NCI-H345 treated with DMSO at 0.1 percent for 48 hours (cell line): Measurements from ENCODE around the gene OS9.

Source experiments
- DNase-seq: peaks from one replicate; lab custom pipeline; 2025; ENCODE audit not compliant: unreplicated experiment; lab: John Stamatoyannopoulos, UW

OS9 gene

DNA sequence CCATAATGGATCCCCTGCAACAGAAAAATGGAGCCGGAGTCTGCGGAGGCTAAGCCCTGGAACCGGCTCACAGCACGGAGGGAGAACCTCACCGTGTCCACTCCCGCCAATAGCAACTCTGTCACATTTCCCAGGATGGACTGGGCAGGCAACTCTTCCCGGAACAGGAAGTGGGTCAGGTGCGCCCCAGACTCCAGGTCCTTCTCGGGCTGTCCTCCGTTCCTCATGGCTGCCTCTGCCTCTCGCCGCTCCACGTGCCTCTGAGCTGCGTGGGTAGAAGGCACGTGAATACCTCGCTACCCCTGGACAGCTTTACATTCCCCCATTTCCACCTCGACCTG is 70.7 kb downstream of the OS9 start:
- DNase-seq: no peak

DNA sequence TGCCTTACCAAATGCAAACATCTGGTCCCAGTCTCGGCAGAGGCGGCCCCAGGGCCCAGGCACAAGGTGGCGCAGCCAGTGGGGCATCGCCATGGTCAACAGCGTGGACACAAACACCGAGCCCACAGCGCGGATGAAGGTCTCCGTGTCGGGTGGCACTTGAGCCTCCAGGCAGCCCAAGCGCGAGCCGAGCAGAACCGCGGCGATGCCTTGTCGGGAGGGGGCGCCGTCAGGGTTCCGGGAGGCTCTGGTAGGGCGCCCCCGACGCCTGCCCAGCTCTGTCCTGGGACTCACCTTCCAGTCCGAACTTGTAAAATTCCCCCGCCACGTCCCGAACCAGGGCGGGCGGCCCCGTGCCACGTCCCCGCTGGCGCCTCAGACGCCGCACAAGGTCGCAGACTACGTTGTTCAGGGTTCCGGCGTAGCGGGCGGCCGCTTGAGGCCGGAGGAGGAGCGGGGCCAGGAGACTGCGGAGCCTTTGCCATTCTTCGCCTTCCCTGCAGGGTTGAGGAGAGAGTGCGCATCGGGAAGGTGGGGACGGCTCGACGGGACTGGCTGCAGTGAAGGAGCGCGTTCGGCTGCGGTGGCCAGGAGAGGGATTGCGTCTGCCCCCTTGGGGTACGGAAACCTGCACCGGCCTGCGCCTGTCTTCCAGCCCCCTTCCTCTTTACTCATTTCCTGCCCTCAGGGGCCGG is 71.2 kb downstream of the OS9 start:
- no peak for DNase-seq

DNA sequence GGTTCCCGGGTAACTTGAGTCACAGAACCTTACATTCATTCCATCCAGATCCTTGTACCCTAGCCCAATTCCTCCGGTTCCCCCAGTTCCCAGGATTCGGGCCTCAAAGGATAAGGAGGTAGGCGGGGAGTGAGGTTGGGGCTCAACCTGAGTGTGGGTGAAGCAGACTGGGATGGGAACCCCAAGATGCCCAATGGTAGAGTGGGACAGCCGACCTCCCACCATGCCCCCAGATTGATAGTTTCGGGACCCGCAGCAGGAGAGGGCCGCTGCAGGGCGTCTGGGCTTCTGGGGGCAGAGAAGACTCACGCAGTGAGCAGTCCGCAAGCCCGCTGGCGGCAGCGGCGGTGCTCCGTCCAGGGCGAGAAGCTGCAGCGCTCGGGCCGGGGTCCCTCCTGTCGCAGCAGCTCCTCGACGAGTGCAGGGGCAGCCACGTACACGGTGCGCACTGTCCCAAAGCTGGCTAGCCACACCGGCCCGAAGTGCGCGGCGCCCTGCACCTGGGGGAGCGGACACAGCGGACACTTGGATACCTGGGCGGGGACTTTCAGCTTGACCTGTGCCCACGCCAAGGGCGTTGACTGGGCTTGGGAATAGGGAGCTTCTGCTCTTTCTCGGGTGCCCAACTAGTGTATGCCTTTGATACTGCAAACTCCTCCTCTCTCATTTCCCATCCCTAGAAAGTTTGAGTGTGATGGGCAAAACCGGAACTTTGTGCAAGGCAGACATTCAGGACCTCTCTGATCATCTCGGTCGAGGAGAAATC is 71.9 kb downstream of the OS9 start:
- no peak for DNase-seq

DNA sequence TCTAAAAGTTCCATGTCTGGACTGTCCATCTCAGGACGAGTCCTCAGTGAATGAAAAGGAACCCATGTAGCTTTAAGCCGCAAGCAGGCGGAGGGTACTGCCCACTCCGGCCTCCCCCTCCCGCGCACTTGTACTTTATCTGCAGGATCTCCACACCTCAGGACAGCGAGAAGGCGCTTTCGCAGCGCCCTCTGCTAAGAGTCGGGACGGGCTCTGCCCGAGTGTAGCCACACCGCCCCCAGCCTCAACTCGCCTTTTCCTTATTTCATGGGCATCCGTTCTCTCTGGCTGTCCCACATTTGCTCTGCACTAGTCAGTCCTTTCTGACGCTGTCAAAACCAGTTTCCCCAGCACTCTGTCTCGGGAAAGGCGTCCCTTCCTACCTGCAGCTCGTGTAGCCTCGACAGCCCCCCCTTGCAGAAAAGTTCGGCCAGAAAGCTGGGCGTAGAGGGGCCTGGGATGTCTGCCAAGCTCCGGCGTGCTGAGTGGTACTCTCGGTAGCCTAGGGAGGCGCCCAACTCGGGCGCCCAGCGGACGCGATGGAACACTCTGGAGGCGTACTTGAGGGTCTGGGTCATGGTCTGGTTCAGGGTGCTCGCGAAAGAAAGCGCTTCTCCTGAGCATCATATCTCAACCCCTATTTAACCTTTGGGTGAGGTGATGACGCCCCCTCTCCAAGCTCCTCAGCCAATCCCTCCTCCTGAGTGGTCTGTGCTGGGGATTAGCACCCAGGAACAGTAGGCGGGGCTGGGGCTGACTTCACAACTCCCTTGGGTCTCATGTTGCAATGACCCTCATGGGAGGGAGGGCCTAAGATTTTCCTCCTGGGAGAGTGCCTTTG is 72.8 kb downstream of the OS9 start, which contains the start of gene CYP27B1:
Gene CYP27B1 (minus strand): TSS at position 615 of the 841 bp plus-strand sequence. CDS start 37 bp downstream, at position 578.
- DNase-seq: no peak

DNA sequence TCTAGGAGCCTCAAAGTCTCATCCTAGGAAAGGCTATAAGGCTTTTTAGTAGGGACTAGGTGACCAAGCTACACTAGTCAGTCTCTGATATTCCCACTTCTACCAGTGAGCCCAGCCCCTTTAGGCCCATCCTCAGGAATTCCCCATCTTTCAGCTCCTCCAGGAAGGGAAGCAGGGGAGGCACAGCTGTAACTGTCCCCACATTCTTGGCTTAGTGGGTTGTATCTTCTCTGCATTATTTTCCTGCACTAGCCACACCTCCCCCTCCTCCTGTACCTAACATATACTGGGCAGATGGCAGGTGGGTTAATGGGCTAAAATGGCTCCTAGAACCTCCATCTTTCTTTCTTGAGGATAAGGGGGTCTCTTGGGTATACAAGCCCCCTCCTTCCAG is 73.4 kb downstream of the OS9 start:
- no peak for DNase-seq

DNA sequence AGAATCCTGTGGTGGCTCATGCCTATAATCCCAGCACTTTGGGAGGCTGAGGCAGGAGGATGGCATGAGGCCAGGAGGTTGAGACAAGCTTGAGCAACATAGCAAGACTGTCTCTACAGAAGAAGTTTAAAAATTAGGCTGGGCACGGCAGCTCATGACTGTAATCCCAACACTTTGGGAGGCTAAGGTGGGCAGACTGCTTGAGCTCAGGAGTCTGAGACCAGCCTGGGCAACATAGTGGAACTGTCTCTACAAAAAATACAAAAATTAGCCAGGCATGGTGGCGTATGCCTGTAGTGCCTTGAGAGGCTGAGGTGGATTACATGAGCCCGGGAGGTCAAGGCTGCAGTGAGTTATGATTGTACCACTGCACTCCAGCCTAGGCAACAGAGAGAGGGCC is 73.9 kb downstream of the OS9 start:
- no peak for DNase-seq

DNA sequence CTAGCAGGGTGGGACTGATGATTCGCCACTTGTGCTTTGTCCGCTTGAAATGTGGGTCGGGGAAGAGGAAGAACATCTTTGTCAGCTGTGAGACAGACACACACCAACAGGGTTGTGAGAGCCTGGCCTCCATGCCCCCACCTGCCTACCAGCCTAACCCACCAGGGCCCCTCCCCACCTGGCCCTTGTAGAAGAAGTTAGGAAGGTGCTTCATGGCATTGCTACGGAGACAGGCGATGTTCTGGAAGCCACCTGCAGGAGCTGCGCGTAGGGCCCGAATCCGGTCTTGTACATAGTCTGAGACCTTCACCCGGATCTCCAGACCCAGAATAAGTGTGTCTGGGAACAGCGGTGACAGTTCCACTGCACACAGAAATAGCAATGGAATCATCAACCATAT is 75.7 kb downstream of the OS9 start:
- DNase-seq: no peak

DNA sequence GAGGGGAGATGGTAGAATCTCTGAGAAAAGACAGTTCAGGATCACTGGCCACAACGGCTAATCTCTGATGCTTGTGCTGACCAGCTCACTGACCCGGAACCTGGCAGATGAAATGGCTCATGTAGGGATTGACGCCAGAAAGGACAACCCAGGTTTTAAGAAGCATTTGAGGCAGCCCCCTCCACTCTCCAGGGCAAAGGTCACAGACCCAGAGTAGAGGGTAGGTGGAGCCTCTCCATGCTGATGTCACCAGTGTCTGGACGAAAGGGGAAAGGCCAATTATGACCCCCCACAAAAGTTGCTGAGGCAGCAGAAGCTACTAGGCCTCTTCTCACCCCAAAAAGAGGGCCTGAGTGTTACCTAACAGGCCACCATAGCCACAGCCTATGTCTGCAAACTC is 76.8 kb downstream of the OS9 start:
- no peak for DNase-seq
